ENCODE data around the gene SLC17A7. TPM values are rescaled to one million over a fixed set of nuclear protein-coding genes. Genes with fewer than 3 reads are reported as not detected.
A peak's percentile ranks its signal among the peaks of the same experiment; 100 is the strongest.

SLC17A7 gene
- total and polyA plus RNA-seq, 2 of the 13 experiments (the other 11 are each of a cell fraction or from before 2014, with no cell fraction given) = 0.32 TPM; not detected in 1

GRCh38 chr19:49430678-49431329 is 10.5 kb downstream of the SLC17A7 start (continued):
- TF ChIP-seq ZNF589 (CRISPR knock-in tag; conservative IDR thresholded peaks at IDR 0.05) = no peak
- TF ChIP-seq TBX2 (CRISPR knock-in tag; IDR thresholded peaks at IDR 0.05; ENCODE audit: borderline replicate concordance) = no peak
- no peak for TF ChIP-seq SNAPC2 (CRISPR knock-in tag; IDR thresholded peaks at IDR 0.05)
- TF ChIP-seq CTCF (CRISPR knock-in tag; IDR thresholded peaks at IDR 0.05) = peak; percentile 74
- TF ChIP-seq HDAC6 (IDR thresholded peaks at IDR 0.05; ENCODE audit: low read depth, low read length) = no peak
- TF ChIP-seq SMC3 (IDR thresholded peaks at IDR 0.05; ENCODE audit: low read length) = peak; percentile 16; the same call in 1 of the 2 replicates
- TF ChIP-seq MAX (IDR thresholded peaks at IDR 0.05) = peak; percentile 44; the same call in 1 of the 2 replicates
- 0 out of 2 replicates have a peak, but pooled peaks have one; percentile 8 for TF ChIP-seq SALL1 (CRISPR knock-in tag; IDR thresholded peaks at IDR 0.05)
- 0 out of 2 replicates have a peak, but pooled peaks have one; percentile 8 for TF ChIP-seq USF2 (IDR thresholded peaks at IDR 0.05; ENCODE audit: low read depth, low read length)
- no peak for TF ChIP-seq USF2 (CRISPR knock-in tag; IDR thresholded peaks at IDR 0.05; ENCODE audit: borderline replicate concordance)
